Daoy (cell line): ENCODE measurements around the gene GIGYF2. TPM values are rescaled to one million over a fixed set of nuclear protein-coding genes. Genes with fewer than 3 reads are reported as not detected.

Experiments used
- DNase-seq: peaks from one replicate; pipeline ENCODE4 v3.0.0-alpha.2; 2015; ENCODE audit warnings: low read depth
- total RNA-seq: library from RNA; depleted of rRNA; stranded (reverse); fragments of >200 nt; shearing (Covaris generic); gene quantifications from 2 replicates; pipeline ENCODE4 v1.2.3, GENCODE V29; 2014

The GIGYF2 gene
- total RNA-seq, 1 experiment from 2014 or later = 56.9 TPM

DNA sequence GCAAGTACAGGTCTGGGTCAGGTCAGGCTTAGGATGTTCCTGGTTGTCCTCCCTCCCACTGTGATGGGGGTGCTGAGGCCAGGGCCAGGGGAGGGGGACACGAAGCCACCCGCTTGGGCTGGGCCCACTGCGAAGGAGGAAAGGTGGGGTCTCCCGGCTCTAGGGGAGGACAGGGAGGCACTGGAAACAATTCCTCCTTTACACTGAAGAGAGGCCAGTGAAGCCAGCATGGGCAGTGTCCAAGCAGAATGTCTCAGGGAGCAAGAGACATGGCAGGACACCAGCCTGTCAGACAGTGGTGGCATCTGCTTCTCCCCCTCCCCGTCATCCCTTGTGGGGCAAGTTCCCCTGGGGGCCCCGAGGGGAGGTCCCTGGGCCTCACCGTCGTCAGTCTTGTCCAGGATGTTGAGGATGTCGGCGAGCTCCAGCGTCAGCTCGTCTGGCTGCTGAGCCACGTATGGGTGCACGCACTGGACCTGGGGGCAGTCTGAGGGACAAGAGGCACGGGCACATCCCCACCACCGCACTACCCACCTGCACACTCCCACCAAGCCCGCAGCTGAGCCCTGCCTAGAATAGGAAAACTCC lies 183.7 kb downstream of the GIGYF2 start:
- DNase-seq = no peak

DNA sequence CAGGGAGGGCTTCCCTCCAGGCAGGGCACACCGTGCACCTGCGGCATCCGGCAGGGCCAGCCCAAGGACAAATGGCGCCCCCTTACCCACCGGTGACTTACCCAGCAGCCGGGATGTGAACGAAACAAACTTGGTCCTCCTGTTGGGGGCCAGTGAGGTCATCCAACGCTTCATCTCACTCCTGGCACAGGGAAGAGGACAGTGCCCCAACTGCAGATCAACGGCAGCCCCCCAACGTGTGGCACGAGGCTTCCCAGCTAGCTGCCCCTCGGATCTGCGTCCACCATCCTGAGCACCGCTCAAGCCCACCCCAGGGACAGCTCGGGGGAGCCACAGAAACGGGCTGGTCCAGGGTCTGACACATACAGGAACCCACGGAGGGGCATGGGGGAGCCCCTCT lies 185.0 kb downstream of the GIGYF2 start:
- no peak for DNase-seq

DNA sequence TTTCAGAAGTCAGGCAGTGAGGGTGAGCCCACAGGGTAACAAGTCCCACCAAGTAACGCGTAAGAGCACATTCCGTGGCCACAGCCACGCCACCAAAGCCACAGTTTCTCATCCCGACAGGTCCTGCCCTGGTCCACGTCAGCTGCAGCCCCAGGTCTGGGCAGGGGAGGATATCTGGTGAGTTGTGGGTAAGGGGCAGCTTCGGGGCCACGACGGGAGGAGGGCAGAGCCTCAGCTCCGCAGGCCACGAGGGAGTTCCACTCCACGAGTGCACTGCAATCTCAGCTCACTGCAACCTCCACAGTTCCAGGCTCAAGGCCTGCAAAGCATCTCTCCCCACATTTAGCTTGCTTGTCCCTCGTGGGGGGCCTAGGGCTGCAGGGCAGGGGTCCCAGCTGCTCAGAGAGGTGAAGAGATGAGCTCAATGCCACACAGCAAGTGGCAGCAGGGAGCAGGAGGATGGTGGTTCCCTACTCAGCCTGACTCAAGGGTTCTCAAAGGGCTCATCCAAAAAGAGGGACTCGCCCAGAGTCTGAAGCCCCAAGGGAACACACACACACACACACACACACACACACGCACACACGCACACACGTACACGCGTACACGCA lies 185.5 kb downstream of the GIGYF2 start:
- no peak for DNase-seq

DNA sequence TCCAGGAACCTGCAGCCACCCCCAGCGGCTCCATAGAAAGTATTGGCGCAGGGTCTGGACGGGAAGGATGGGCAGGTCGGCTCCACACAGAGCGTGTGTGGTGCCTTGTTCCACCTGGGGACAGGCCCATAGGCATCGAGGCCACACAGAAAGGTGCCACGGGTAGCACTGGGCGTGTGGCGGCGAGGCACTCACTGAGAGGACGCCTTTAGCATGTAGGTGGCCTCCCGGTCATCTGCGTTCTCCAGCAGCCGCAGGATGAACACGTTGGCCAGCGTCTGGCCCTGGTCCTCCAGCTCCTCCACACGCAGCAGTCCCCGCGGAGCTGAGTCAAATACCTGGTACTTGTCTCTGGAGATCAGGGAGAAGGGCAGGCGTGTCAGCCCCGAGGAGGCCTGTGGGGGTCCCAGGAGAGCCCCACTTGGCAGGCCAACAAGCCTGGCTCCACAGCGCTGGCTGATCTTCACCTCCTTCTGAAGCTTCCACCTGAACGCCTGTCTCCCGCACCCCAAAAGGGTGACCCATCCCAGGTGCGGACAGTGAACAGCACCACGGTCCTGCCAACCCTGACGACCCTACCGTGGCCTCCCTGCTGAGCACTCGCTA lies 186.1 kb downstream of the GIGYF2 start:
- DNase-seq = no peak

DNA sequence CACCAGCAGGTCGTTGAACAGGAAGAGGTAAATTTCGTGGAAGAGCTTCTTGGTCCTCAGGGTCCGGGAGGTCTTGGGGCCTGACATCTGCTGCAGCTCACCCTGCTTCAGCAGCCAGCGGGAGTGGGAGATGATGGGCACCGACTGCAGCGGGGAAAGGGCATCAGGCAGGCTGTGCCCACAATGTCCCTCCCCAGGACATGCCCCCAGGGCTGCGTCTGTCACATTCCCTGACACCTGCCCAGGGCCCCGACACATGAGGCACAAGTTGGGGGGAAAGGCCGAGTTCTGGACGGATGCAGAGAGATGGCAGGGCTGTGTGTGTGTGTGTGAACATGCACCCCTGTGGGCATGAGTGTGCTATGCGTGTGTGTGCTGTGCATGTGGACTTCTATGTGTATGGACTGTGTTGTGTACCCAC lies 186.9 kb downstream of the GIGYF2 start:
- no peak for DNase-seq

DNA sequence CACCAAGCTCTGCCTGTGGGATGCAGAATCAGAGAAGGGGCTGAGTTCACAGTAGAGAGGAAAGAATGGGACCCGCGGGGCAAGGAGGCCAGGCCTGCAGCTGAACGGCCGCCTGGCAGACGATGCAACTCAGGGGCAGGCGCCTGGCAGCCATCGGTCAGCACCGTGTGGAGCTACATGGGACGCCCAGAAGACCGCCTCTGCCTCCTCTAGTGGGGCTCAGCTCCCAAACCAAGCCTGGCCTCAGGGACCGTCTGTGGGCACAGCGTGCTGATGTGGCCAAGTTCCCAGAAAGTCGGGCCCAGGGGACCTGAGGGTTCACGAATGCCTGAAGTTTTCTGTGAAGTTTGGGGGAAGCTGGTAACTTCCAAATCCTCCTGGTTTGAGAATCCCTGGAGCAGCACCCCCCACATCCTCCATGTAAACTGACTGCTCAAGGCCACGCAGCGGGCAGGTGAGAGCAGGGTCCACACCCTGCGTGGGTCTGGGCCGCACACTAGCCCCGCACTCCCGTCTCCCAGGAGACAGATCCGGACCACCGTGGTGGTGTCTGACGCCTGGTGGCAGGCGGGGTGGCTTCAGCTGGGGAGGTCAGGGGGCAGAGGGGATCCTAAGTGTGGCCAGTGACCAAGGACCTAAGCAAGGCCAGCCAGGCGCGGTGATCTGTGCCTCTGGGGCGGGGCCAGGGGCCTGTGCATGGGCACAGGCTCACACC lies 187.6 kb downstream of the GIGYF2 start:
- no peak for DNase-seq

DNA sequence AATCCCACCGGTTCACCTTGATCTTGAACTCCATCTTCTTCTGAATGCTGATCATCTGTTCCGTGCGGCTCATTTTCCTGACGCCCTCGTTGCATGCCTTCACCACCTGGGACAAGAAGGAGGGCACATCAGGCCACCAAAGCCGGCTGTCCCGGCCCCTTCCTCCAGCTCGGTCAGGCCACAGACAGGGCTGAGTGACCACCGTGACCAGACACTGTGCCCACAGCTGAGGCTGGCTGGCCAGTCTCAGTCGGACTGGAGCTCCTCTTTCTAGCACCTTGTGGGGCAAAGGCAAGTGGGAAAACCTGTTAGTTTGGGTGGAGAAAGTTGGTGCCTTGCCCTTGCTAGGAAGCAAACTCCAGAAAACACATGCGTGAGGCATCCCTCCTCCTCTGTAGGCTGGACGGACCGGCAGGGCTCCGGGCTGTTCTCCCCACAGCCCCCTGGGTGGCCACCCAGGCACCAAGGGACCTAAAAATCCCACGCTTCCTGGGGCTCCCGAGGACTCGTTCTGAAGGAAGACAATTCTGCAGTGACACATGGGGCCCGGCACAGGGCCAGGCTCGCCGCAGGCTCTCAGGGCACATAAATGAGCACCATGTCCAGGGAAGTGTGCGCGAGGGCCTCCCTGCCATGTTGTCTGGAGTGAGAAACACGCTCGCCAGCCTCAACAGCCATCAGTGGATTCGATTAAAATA lies 188.3 kb downstream of the GIGYF2 start:
- no peak for DNase-seq

DNA sequence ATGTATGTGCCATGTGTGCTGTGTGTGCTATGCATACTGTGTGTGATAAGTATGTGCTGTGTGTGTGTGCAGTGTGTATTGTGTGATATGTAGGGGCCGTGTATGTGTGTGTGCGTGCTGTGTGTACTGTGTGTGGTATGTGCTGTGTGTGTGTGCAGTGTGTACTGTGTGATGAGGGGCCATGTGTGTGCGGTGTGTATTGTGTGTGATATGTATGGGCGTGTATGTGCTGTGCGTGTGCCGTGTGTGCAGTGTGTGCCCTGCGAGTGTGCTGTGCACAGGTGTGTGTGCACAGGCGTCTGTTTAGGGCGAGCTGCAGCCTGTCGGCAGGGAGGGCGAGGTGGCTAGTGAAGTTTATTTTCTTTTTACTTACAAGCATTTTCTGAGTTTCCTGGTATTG lies 189.0 kb downstream of the GIGYF2 start:
- DNase-seq = no peak

DNA sequence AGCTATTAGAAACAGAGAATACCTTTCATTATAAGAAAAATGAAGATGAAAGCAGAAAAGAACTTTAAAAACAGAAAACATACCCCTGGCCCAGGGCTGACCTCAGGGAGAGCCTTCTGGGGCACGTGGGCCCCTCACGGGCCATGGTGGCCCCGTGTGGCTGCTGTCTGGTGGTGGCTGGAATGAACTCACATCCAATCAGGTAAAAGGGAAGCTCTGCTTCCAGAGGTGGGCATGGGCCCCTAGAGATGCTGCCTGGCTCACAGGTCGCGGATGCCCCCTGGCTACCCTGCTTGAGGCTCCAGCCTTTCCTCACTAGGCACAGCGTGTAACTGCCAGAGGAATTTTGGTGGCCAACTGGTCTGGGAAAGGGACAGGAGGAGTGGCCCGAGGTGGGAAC lies 189.5 kb downstream of the GIGYF2 start:
- DNase-seq = no peak

DNA sequence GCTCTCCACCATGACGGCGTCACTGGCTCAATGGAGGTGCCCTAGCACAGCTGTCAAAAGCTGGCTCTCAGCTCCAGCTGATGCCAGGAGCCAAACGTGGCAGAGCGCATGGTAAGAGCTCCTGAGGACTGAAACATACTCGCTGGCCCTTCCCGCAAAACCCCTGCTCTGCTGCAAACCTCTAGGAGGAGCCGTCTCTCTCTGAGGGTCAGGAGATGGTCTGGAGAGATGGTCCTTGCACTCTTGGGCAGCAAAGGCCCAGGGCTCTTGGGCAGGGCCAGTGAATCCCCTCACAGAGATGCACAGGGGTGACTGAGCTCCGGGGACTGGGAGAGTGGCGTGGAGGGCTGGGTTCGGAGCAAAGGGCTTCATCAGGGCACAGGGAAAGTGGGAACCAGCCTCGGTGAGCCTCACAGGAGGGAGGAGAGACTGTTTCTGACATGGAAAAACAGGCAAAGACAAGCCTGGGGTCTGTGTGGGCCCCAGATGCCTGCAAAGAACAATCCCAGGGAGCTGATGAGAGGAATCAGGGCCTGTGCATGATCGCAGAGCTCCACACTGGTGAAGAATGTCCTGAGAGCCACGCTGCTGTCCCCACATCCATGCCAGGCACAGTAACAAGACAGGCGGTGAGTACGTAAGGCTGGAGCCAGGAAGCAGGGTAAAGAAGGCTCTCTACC lies 190.2 kb downstream of the GIGYF2 start:
- no peak for DNase-seq

DNA sequence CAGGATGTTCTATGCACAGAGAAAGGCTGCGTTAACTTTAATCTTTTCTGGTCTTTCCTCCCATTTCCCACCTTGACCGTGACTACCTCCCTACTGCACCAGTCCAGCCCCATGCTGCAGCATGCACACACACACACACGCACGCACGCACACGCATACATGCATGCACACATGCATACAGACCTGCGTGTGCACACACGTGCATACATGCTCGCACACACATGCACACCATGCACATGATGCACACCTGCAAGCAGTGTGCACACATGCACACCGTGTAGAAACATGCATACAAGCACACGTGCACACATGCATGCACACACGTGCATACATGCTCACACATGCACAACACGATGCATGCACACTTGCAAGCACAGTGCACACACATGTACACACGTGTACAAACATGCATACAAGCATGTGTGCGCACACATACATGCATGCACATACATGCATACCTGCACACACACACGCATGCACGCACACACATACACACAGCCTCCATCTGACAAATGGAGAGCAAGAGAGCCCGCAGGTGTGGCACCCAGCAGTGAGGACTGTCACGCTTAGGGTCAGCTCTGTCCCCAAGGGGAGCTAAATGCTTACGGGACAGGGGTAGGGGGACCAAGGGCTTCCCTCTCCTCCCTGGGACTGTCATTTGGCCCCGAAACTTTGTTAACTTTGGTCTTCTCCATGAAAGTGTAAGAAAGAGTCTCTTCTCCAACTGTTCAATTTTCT lies 191.1 kb downstream of the GIGYF2 start:
- no peak for DNase-seq

DNA sequence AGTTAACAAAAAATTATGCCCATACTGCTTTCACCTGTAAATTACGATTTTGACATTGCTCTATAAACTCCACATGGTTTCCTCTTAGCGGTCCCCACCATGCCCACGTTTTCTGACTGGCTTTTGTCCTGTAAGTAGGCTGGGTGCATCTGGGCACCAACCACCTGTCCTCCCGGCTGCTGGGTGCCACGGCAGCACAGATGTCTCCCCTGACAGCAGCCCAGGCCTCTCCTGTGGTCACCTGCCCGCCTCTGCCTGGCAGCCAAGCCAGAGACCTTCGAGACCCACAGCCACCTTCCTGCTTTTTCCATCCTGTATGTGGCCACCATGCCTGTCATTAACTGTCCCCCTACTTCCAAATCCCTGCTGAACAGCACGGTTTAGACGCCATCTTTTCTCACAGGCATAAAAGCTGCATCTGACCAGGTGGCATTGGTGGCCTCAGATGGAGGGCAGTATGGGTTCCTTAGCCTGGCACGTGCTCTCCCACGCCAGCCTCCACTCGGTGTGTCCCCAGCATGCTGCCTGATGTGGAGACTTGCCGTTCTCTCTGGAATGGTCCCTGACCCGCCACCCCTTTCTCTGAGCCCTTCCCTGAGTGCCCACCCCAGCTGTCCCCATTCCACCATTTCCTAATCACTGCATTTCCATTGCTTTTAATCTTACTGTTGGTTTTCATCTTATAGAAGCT lies 191.9 kb downstream of the GIGYF2 start:
- DNase-seq = no peak

DNA sequence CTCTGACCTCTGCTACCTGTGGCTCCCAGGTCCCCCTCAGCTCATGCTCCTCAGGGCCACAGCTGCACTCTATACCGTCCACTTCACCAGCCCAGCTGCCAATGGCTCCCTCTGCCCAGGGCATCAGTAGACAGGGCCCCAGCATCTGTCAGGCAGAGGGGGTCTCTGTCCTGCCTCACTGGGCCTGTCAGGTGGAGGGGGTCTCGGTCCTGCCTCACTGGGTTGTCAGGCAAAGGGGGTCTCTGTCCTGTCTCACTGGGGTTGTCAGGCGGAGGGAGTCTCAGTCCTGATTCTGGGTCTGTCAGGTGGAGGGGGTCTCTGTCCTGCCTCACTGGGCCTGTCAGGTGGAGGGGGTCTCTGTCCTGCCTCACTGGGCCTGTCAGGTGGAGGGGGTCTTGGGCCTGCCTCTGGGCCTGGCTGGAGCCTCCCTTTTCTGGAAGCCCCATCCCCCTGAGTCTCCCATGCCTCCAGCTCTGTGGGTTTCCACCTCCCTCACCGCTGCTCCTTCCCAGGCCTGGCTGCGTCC lies 192.8 kb downstream of the GIGYF2 start:
- DNase-seq = no peak

DNA sequence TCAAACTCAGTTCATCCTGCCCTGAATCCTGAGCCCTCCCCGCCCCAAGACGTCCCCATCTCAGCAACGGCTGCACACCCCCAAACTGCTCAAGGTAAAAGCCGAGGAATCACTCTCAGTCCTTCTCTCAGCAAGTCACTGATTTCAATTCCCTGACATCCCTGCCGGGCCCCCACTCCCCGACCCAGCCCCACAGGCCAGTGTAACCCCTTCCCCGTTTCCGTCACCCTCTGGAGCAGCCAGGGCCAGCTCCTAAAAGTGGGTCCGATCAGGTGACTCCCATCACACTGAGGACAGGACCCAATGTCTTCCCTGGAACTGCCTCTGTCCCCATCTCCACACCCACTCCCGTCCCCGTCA lies 193.4 kb downstream of the GIGYF2 start:
- DNase-seq = no peak

DNA sequence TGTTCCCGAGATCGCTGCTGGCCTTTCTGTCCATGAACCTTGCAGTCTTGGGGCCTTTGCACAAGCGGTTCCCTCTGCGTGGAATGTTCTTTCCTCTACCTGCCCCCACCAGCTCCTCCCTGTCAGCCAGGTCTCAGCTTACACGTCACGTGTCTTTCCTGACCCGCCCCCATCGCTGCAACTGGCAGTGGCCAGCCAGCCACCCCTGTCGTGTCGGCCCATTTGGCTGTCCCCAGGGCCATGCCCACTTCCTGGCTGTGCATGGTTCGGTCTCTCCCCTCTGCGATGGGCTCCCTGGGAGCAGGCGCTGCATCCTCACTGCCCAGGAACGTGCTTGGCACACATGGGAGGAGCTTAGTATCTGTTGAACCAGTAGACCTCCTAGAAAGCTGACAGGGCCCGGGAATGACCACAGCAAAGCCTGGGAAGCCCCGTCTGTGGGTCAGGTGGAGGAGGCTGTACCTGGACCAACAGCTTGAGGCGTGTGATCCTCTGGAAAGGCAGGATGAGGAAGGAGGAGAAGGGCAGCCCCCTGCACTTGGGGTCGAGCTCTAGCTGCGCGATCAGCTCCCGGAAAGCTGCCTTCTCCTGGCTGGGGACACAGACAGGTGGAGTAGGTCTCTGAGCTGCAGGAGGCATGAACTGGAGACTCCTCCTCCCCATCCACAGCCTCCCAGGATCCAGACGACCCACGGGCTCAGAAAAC lies 193.9 kb downstream of the GIGYF2 start:
- peak; percentile 65 for DNase-seq

DNA sequence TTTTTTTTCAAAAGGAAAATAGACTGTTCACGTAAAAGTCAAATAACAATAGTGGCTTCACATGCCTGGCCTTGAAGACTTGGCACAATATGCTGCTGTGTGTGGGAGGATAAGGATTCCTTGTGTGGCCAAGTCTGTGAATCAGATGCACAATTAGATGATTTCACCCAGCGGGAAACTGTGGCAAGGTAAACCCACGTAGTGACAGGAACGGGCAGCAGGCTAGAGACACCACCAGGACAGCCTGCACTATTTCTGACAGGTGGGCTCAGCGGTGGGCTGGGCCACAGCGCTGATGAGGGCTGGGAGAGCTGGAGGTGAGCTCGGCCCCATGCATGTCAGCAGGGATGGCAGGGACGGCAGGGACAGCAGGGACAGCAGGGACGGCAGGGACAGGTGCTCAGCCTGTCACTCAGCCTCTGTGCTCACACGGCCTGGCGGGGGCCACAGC lies 194.5 kb downstream of the GIGYF2 start:
- DNase-seq = peak; percentile 60

DNA sequence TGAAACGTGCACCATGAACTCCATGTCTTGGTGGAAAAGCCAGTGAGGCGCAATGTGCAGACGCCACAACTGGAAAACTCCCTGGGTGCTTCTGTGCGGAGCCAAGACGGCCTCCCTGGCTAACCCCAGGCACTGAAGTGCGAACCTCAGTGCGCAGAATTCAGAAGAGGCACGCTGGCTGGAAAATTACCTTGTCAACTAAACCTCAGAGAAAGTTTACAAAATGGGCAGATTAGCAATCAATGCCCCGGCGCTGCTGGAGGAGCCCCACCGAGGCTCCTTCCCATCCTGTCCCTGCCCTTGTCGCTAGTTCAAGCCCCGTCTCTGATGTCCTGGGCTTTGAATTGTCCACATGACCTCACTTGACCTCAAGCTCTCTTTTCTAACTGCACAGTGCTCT lies 195.1 kb downstream of the GIGYF2 start:
- no peak for DNase-seq

DNA sequence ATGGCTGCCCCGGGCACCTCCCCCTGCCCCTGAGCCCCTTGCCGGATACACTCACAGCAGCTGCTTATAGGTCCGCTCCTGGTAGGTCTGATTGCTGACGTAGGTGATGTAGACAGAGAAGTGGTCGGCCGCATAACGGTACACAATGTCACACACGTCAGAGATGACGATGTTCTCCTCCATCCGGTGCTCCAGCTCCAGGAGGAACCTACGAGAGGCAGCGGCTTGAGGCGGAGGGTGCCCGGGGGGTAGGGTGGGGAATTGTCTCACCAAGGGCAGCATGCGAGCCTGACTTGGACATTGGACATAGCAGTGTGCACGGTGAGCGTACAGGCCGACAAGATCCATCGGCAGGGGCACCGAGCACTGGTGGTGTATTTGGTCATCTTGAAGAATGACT lies 195.7 kb downstream of the GIGYF2 start:
- no peak for DNase-seq

DNA sequence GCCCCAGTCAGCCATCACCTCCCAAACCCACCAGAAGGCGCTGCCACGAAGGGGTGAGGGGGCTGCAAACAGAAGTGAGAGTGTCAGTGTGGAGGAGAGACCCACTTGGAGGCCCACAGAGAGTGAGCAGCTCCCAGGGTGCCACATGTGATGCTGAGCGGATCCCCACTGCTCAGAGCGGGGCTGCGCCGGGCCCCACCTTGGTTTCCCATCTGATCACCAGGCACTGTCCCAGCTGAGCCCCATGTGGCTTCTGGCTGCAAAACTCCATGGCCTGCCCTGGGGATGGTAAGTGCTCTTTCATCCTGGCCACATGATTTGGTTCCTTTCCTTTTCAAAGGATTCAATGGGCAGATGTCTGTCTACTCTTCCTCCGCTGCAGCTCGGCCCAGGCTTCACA lies 196.7 kb downstream of the GIGYF2 start:
- DNase-seq = no peak

DNA sequence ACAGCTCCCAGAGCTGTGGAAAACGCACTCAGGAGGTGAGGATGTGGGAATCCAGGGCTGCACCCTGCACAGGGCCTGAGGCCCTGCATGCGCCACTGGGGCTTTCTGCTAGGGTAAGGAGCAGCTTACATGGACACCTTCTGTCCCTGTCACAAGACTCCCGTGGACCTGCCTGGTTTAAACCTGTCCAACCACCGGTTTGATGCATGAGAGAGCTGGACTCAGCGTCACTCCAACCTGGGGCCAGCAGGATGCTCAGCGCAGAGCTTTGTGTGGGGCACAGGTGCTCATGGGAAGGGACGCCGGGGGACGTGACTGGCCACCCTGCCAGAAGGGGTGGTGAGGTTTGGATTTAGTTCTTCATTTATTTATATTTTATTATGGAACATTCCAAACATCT lies 197.1 kb downstream of the GIGYF2 start:
- DNase-seq = no peak
